H1 (cell line): ENCODE data around the gene MYOM1. TPM values are rescaled to one million over a fixed set of nuclear protein-coding genes. Genes with fewer than 3 reads are reported as not detected.

Source experiments
- CTCF ChIA-PET: fragments of 300-600 bp; sonication (Branson Sonifier 250); formaldehyde crosslinking; loops from one replicate; lab custom pipeline; 2021; ENCODE audit not compliant: partially characterized antibody; lab: Charles Lee
- POLR2A ChIA-PET: fragments of 300-600 bp; sonication (Branson Sonifier 250); formaldehyde crosslinking; loops from one replicate; lab custom pipeline; 2021; ENCODE audit warnings: inconsistent platforms; ENCODE audit not compliant: partially characterized antibody; lab: Charles Lee
- DNase-seq, 2 experiments: peaks; one replicate each; pipeline versions ENCODE4 v3.0.0 to v3.0.0-alpha.2; 2010 to 2022; ENCODE audit warnings: low spot score in 2 of 2, low read depth in 1 of 2, mixed read lengths in 1 of 2
- FAIRE-seq: peaks from 2 replicates; lab custom pipeline; 2011; peaks lifted over from hg19 to GRCh38; lab: Jason Lieb, UNC
- H2AFZ ChIP-seq: 2 replicates; pipeline ENCODE4 v1.8.1; 2012; ENCODE audit warnings: low read length, inconsistent platforms
- H2AK5ac ChIP-seq: 2 replicates; pipeline ENCODE4 v1.6.1; 2013; ENCODE audit warnings: low read depth, low read length
- H2BK120ac ChIP-seq: replicated peaks from 2 replicates; pipeline ENCODE3; 2013; ENCODE audit warnings: low read depth, low read length, inconsistent platforms
- H2BK12ac ChIP-seq: 2 replicates; pipeline ENCODE4 v1.6.1; 2013; ENCODE audit warnings: low read depth, low read length
- H2BK15ac ChIP-seq: 2 replicates; pipeline ENCODE4 v1.6.1; 2013; ENCODE audit warnings: low read length
- H2BK20ac ChIP-seq: 2 replicates; pipeline ENCODE4 v1.6.1; 2013; ENCODE audit warnings: low read length
- H2BK5ac ChIP-seq: 2 replicates; pipeline ENCODE4 v1.6.1; 2013; ENCODE audit warnings: low read depth, low read length
- H3K14ac ChIP-seq: 2 replicates; pipeline ENCODE4 v1.6.1; 2013; ENCODE audit warnings: inconsistent platforms; ENCODE audit not compliant: insufficient read length
- H3K18ac ChIP-seq: 2 replicates; pipeline ENCODE4 v1.6.1; 2013; ENCODE audit warnings: low read length; ENCODE audit errors: extremely low read depth
- H3K23ac ChIP-seq: 2 replicates; pipeline ENCODE4 v1.6.1; 2013; ENCODE audit warnings: inconsistent platforms; ENCODE audit not compliant: insufficient read length
- H3K23me2 ChIP-seq: 2 replicates; pipeline ENCODE4 v1.6.1; 2013; ENCODE audit warnings: low read depth, low read length
- H3K27ac ChIP-seq: 2 replicates; pipeline ENCODE4 v1.6.1; 2011; ENCODE audit warnings: low read depth, low read length, inconsistent platforms
- H3K27me3 ChIP-seq, 4 experiments: replicated peaks in 1 of 4; 1 replicate in 1 of 4; 2 replicates in 3 of 4; pipeline versions ENCODE4 v1.6.1 to v1.8.1; 2011 to 2013; ENCODE audit warnings: low read length in 3 of 4, mild to moderate bottlenecking in 3 of 4, inconsistent platforms in 2 of 4, mixed read lengths in 2 of 4, moderate library complexity in 1 of 4; ENCODE audit not compliant: control insufficient read depth in 3 of 4, insufficient read depth in 3 of 4; ENCODE audit errors: extremely low read depth in 1 of 4
- H3K36me3 ChIP-seq, 4 experiments: 2 replicates each; pipeline versions ENCODE4 v1.6.1 to v1.8.1; 2011 to 2013; ENCODE audit warnings: mild to moderate bottlenecking in 4 of 4, low read length in 3 of 4, moderate library complexity in 2 of 4, control low read depth in 1 of 4, inconsistent platforms in 1 of 4; ENCODE audit not compliant: insufficient read depth in 4 of 4, control insufficient read depth in 2 of 4
- H3K4ac ChIP-seq: replicated peaks from 2 replicates; pipeline ENCODE3; 2013; ENCODE audit warnings: low read length, low read depth, mixed read lengths, inconsistent platforms; ENCODE audit not compliant: insufficient read length
- H3K4me1 ChIP-seq, 4 experiments: replicated peaks in 1 of 4; 1 replicate in 1 of 4; 2 replicates in 3 of 4; pipeline versions ENCODE4 v1.6.1 to v1.8.1; 2011 to 2013; ENCODE audit warnings: low read length in 3 of 4, inconsistent platforms in 2 of 4, mixed read lengths in 1 of 4; ENCODE audit not compliant: insufficient read depth in 4 of 4, control insufficient read depth in 3 of 4
- H3K4me2 ChIP-seq, 2 experiments: 2 replicates each; pipeline versions ENCODE4 v1.6.1 to v1.8.1; 2011 to 2013; ENCODE audit warnings: low read depth in 2 of 2, low read length in 2 of 2, control low read depth in 1 of 2, inconsistent platforms in 1 of 2, mild to moderate bottlenecking in 1 of 2; ENCODE audit not compliant: insufficient read depth in 1 of 2
- H3K4me3 ChIP-seq, 4 experiments: fragments of 200-600, 300-600 bp in 1 of 4; sonication (generic), shearing (Covaris generic), sonication (Bioruptor Twin) in 1 of 4; 2 replicates each; pipeline versions ENCODE4 v1.5.1 to v1.8.1; 2011 to 2016; ENCODE audit warnings: low read length in 4 of 4, low read depth in 3 of 4, control low read depth in 2 of 4, inconsistent platforms in 2 of 4, mild to moderate bottlenecking in 2 of 4, mixed read lengths in 1 of 4, moderate library complexity in 1 of 4; ENCODE audit not compliant: insufficient read depth in 2 of 4; ENCODE audit errors: extremely low read depth in 1 of 4
- H3K56ac ChIP-seq: replicated peaks from 2 replicates; pipeline ENCODE3; 2013; ENCODE audit warnings: low read depth, mild to moderate bottlenecking, mixed read lengths, low read length, inconsistent platforms; ENCODE audit not compliant: insufficient read length
- H3K79me1 ChIP-seq: 2 replicates; pipeline ENCODE4 v1.6.1; 2013; ENCODE audit warnings: low read depth, low read length, control low read depth
- H3K79me2 ChIP-seq, 2 experiments: 2 replicates each; pipeline versions ENCODE4 v1.6.1 to v1.8.1; 2012 to 2013; ENCODE audit warnings: low read length in 2 of 2, mild to moderate bottlenecking in 2 of 2, inconsistent platforms in 1 of 2; ENCODE audit not compliant: insufficient read depth in 2 of 2, control insufficient read depth in 1 of 2
- H3K9ac ChIP-seq, 4 experiments: replicated peaks in 1 of 4; 1 replicate in 1 of 4; 2 replicates in 3 of 4; pipeline versions ENCODE4 v1.6.1 to v1.8.1; 2011 to 2013; ENCODE audit warnings: low read depth in 3 of 4, low read length in 3 of 4, control low read depth in 2 of 4, mild to moderate bottlenecking in 2 of 4, moderate library complexity in 2 of 4, inconsistent platforms in 1 of 4; ENCODE audit errors: extremely low read depth in 1 of 4
- H3K9me3 ChIP-seq, 2 experiments: 2 replicates each; pipeline versions ENCODE4 v1.6.1 to v1.8.1; 2012 to 2013; ENCODE audit warnings: mild to moderate bottlenecking in 2 of 2, moderate library complexity in 2 of 2, control low read depth in 1 of 2, inconsistent platforms in 1 of 2, low read depth in 1 of 2, low read length in 1 of 2, mixed read lengths in 1 of 2; ENCODE audit not compliant: insufficient read depth in 2 of 2
- H4K20me1 ChIP-seq, 2 experiments: replicated peaks in 1 of 2; 2 replicates each; pipeline versions ENCODE3 to v1.8.1; 2011 to 2013; ENCODE audit warnings: inconsistent platforms in 2 of 2, low read length in 2 of 2, mild to moderate bottlenecking in 1 of 2; ENCODE audit not compliant: insufficient read depth in 2 of 2, control insufficient read depth in 1 of 2
- H4K5ac ChIP-seq: 2 replicates; pipeline ENCODE4 v1.6.1; 2013; ENCODE audit warnings: low read length, low read depth, mixed read lengths, inconsistent platforms; ENCODE audit not compliant: insufficient read length
- H4K8ac ChIP-seq: 2 replicates; pipeline ENCODE4 v1.8.0; 2013; ENCODE audit warnings: mild to moderate bottlenecking, moderate library complexity, low read length, inconsistent platforms; ENCODE audit not compliant: insufficient read depth; ENCODE audit errors: extremely low read depth
- H4K91ac ChIP-seq: replicated peaks from 2 replicates; pipeline ENCODE3; 2013; ENCODE audit warnings: low read length, mixed read lengths, inconsistent platforms; ENCODE audit not compliant: insufficient read length
- CEBPB ChIP-seq: IDR thresholded peaks from 2 replicates; pipeline ENCODE4 v1.6.1; 2012; ENCODE audit warnings: low read depth, low read length
- CHD1 ChIP-seq: IDR thresholded peaks from 2 replicates; pipeline ENCODE4 v1.6.1; 2012; ENCODE audit warnings: low read depth, low read length, improper control_type of control experiment
- KDM1A ChIP-seq: fragments of 200-600, 300-600 bp; sonication (generic); IDR thresholded peaks from 2 replicates; pipeline ENCODE4 v1.7.1; 2016; ENCODE audit warnings: mild to moderate bottlenecking, low read length, borderline replicate concordance
- KDM4A ChIP-seq: IDR thresholded peaks from one replicate; pipeline ENCODE4 v1.7.1; 2012; ENCODE audit warnings: low read depth, mild to moderate bottlenecking, moderate library complexity, low read length, inconsistent platforms; ENCODE audit not compliant: severe bottlenecking
- MAFK ChIP-seq: IDR thresholded peaks from 2 replicates; pipeline ENCODE4 v1.6.1; 2012; ENCODE audit warnings: low read depth, mild to moderate bottlenecking, improper control_type of control experiment, low read length
- SP4 ChIP-seq: IDR thresholded peaks from 2 replicates; pipeline ENCODE4 v1.6.1; 2012; ENCODE audit warnings: low read length, inconsistent platforms
- TBP ChIP-seq: IDR thresholded peaks from 2 replicates; pipeline ENCODE4 v1.6.1; 2011; ENCODE audit warnings: low read depth, low read length, improper control_type of control experiment
- YY1 ChIP-seq: IDR thresholded peaks from 2 replicates; pipeline ENCODE4 v1.6.1; 2011; ENCODE audit warnings: low read depth, mild to moderate bottlenecking, low read length
- WGBS, 2 experiments: shearing (Covaris generic) in 1 of 2; methylation state at CpG; one replicate each; pipeline versions ENCODE4 v1.1.6 to v1.1.7; 2013 to 2015; ENCODE audit warnings: low lambda C conversion rate in 2 of 2, mixed read lengths in 2 of 2, inconsistent platforms in 1 of 2, low coverage in 1 of 2, missing lambda C conversion rate in 1 of 2; ENCODE audit not compliant: insufficient replicate concordance in 2 of 2, insufficient coverage in 1 of 2, insufficient read length in 1 of 2; ENCODE audit errors: extremely low coverage in 1 of 2, missing lambda C conversion rate in 1 of 2; 5-methylcytosine and 5-hydroxymethylcytosine counted together
- polyA plus RNA-seq, 7 experiments: library from polyadenylated mRNA; depleted of rRNA in 3 of 7; stranded (reverse) in 5 of 7; unstranded in 2 of 7; fragments of >200 nt in 5 of 7; fragments of 200-250 nt in 2 of 7; gene quantifications; 1 replicate in 5 of 7; 2 replicates in 1 of 7; 4 replicates in 1 of 7; pipeline versions ENCODE4 v1.2.1 to v1.2.3, GENCODE V29; 2011 to 2013; ENCODE audit warnings: missing spikeins in 2 of 7, mixed read lengths in 2 of 7
- total RNA-seq: library from RNA; stranded (reverse); fragmentation: NEBNext Ultra II Directional; extraction: Animal tissue kit (Norgen Biotek cat#: 25700); gene quantifications from 2 replicates; pipeline ENCODE4 v1.2.1, GENCODE V29; 2021

The MYOM1 gene
- total and polyA plus RNA-seq, 2 of the 8 experiments (the other 6 are each of a cell fraction or from before 2014, with no cell fraction given) = 0.06 to 0.32 TPM

DNA sequence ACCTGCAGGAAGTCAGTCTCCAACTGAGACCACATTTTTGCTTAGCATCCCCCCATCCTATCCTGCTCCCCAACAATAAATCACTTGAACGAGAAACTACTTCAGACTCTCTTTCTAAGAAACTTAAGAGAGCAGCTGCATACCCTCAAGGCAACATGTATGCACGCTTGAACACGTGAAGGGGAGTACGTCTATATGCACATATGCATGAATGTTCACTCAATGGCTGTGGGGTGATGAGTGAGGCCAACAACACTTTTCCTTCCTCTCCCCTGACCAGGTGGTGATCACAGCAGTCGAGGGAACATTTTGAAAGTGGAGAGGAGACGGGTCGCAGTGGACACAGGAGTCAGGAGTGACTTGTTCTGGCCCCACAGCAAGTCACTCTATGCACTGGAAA is 127.0 kb downstream of the MYOM1 start:
- 79% methylated on average over 7 of the region's 7 CpGs; no CpG with 5 or more reads in 1 of the 2 experiments for WGBS, 2 experiments
- no peak overlapping the region for H2BK15ac ChIP-seq
- H4K8ac ChIP-seq = no peak overlapping the region
- DNase-seq (peak in 1 of 2 experiments; percentile 38), FAIRE-seq (no peak)
- no peaks in the 10 kb centered on the region for H3K79me1 ChIP-seq
- H3K27ac ChIP-seq = no peak overlapping the region
- TF ChIP-seq KDM1A (no peak), MAFK (no peak), CHD1 (no peak), SP4 (no peak), KDM4A (no peak), CEBPB (no peak), YY1 (no peak), TBP (no peak)
- no peak overlapping the region for H4K91ac ChIP-seq
- H3K9me3 ChIP-seq = no peaks in the 10 kb centered on the region
- H3K4me2 ChIP-seq = peak overlapping the region in 1 of 2 experiments; percentile 8; a peak in 1 of 4 replicates
- H3K23me2 ChIP-seq = no peaks in the 10 kb centered on the region
- no peak overlapping the region for H3K4ac ChIP-seq
- CTCF ChIA-PET = interaction anchor here (1.2 kb wide), 1 partner anchor 24 kb away, joined by 3 read pairs; no protein-coding TSS in a partner anchor
- H3K36me3 ChIP-seq = no peaks in the 10 kb centered on the region
- H3K27me3 ChIP-seq = peaks cover 0 to 1% (median 0%) of the 10 kb centered on the region in 4 experiments; a peak in 2 of 7 replicates
- no peak overlapping the region for H3K18ac ChIP-seq
- no peak overlapping the region for H3K4me3 ChIP-seq
- POLR2A ChIA-PET = no interaction called here
- peaks cover 0 to 12% (median 2%) of the 10 kb centered on the region in 4 experiments; a peak in 1 of 7 replicates for H3K4me1 ChIP-seq
- no peaks in the 10 kb centered on the region for H3K79me2 ChIP-seq
- H4K5ac ChIP-seq = no peak overlapping the region
- H3K14ac ChIP-seq = no peak overlapping the region
- 0 out of 2 replicates have a peak overlapping the region, but pooled peaks have one; percentile 27 for H2AFZ ChIP-seq
- H3K56ac ChIP-seq = no peak overlapping the region
- H2AK5ac ChIP-seq = no peak overlapping the region
- no peak overlapping the region for H3K23ac ChIP-seq
- no peaks in the 10 kb centered on the region for H4K20me1 ChIP-seq
- H2BK12ac ChIP-seq = no peak overlapping the region
- no peak overlapping the region for H3K9ac ChIP-seq
- no peak overlapping the region for H2BK5ac ChIP-seq
- no peak overlapping the region for H2BK120ac ChIP-seq
- H2BK20ac ChIP-seq = no peak overlapping the region
